Measurements from ENCODE around the gene DAND5.

DNA sequence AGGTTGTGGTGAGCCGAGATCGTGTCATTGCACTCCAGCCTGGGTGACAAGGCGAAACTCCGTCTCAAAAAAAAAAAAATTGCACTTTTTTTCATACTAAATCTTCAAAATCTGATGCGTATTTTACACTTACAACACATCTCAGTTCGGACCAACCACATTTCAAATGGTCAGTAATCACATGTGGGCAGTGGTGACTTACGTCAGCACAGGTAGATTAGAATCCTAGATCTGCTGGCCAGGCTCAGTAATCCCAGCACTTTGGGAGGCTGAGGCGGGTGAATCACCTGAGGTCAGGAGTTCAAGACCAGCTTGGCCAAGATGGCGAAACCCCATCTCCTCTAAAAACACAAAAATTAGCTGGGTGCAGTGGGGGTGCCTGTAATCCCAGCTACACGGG lies 34.3 kb upstream of the DAND5 start:
- TF ChIP-seq, protein P1, sequence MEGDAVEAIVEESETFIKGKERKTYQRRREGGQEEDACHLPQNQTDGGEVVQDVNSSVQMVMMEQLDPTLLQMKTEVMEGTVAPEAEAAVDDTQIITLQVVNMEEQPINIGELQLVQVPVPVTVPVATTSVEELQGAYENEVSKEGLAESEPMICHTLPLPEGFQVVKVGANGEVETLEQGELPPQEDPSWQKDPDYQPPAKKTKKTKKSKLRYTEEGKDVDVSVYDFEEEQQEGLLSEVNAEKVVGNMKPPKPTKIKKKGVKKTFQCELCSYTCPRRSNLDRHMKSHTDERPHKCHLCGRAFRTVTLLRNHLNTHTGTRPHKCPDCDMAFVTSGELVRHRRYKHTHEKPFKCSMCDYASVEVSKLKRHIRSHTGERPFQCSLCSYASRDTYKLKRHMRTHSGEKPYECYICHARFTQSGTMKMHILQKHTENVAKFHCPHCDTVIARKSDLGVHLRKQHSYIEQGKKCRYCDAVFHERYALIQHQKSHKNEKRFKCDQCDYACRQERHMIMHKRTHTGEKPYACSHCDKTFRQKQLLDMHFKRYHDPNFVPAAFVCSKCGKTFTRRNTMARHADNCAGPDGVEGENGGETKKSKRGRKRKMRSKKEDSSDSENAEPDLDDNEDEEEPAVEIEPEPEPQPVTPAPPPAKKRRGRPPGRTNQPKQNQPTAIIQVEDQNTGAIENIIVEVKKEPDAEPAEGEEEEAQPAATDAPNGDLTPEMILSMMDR (IDR thresholded peaks at IDR 0.05), result no peak
- TF ChIP-seq, protein P2, sequence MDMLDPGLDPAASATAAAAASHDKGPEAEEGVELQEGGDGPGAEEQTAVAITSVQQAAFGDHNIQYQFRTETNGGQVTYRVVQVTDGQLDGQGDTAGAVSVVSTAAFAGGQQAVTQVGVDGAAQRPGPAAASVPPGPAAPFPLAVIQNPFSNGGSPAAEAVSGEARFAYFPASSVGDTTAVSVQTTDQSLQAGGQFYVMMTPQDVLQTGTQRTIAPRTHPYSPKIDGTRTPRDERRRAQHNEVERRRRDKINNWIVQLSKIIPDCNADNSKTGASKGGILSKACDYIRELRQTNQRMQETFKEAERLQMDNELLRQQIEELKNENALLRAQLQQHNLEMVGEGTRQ (IDR thresholded peaks at IDR 0.05), result no peak
- no peak for TF ChIP-seq CHD2 (IDR thresholded peaks at IDR 0.05; ENCODE audit: low read length, partially characterized antibody)
- TF ChIP-seq HOXB13 (CRISPR knock-in tag; IDR thresholded peaks at IDR 0.05; ENCODE audit: low read depth), result no peak
- TF ChIP-seq, protein P3, sequence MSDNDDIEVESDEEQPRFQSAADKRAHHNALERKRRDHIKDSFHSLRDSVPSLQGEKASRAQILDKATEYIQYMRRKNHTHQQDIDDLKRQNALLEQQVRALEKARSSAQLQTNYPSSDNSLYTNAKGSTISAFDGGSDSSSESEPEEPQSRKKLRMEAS (IDR thresholded peaks at IDR 0.05), result no peak
- TF ChIP-seq, protein P4, sequence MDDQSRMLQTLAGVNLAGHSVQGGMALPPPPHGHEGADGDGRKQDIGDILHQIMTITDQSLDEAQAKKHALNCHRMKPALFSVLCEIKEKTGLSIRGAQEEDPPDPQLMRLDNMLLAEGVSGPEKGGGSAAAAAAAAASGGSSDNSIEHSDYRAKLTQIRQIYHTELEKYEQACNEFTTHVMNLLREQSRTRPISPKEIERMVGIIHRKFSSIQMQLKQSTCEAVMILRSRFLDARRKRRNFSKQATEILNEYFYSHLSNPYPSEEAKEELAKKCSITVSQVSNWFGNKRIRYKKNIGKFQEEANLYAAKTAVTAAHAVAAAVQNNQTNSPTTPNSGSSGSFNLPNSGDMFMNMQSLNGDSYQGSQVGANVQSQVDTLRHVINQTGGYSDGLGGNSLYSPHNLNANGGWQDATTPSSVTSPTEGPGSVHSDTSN (IDR thresholded peaks at IDR 0.05), result no peak
- TF ChIP-seq MYC (IDR thresholded peaks at IDR 0.05; ENCODE audit: borderline replicate concordance, low read length), result no peak
- TF ChIP-seq RAD21 (conservative IDR thresholded peaks at IDR 0.05 in 1 of 2, IDR thresholded peaks at IDR 0.05 in 1 of 2), result no peak
- no peak for TF ChIP-seq EHMT2 (IDR thresholded peaks at IDR 0.05; ENCODE audit: low read depth)

Data from A549 (cell line).